MM.1S (cell line): Measurements from ENCODE around the gene FCN3.

Experiments
- DNase-seq: peaks from one replicate; pipeline ENCODE4 v3.0.0-alpha.2; 2015
- H2AFZ ChIP-seq: fragments of 300-600 bp; sonication (generic); 2 replicates; pipeline ENCODE4 v1.6.0; 2016; ENCODE audit warnings: antibody characterized with exemption, low read length
- H3F3A ChIP-seq: fragments of 300-600 bp; sonication (generic); 2 replicates; pipeline ENCODE4 v1.6.1; 2016; ENCODE audit warnings: mild to moderate bottlenecking, antibody characterized with exemption, low read length, moderate library complexity, mixed read lengths; ENCODE audit not compliant: insufficient read depth
- H3K27ac ChIP-seq: fragments of 300-600 bp; sonication (generic); 2 replicates; pipeline ENCODE4 v1.5.1; 2016; ENCODE audit warnings: mild to moderate bottlenecking, low read length
- H3K27me3 ChIP-seq: fragments of 300-600 bp; sonication (generic); replicated peaks from 2 replicates; pipeline ENCODE4 v1.6.0; 2016; ENCODE audit warnings: low read length; ENCODE audit not compliant: insufficient read depth
- H3K36me3 ChIP-seq: fragments of 300-600 bp; sonication (generic); replicated peaks from 2 replicates; pipeline ENCODE4 v1.6.1; 2016; ENCODE audit warnings: mild to moderate bottlenecking, low read length, mixed read lengths; ENCODE audit not compliant: insufficient read depth
- H3K4me1 ChIP-seq: fragments of 300-600 bp; sonication (generic); 2 replicates; pipeline ENCODE4 v1.6.1; 2016; ENCODE audit warnings: low read length, mixed read lengths
- H3K4me2 ChIP-seq: fragments of 300-600 bp; sonication (generic); 2 replicates; pipeline ENCODE4 v1.6.0; 2016; ENCODE audit warnings: low read depth, low read length
- H3K4me3 ChIP-seq: fragments of 300-600 bp; sonication (generic); 2 replicates; pipeline ENCODE4 v1.5.1; 2016; ENCODE audit warnings: low read length, mixed read lengths
- H3K79me2 ChIP-seq: fragments of 300-600 bp; sonication (generic); 2 replicates; pipeline ENCODE4 v1.6.1; 2016; ENCODE audit warnings: mixed run types, low read length, mixed read lengths
- H3K9ac ChIP-seq: fragments of 300-600 bp; sonication (generic); 2 replicates; pipeline ENCODE4 v1.6.1; 2016; ENCODE audit warnings: low read length, mixed read lengths
- H3K9me2 ChIP-seq: fragments of 300-600 bp; sonication (generic); replicated peaks from 2 replicates; pipeline ENCODE4 v1.6.1; 2016; ENCODE audit warnings: mild to moderate bottlenecking, low read length, mixed read lengths; ENCODE audit not compliant: insufficient read depth
- H3K9me3 ChIP-seq: fragments of 300-600 bp; sonication (generic); replicated peaks from 2 replicates; pipeline ENCODE4 v1.6.1; 2016; ENCODE audit warnings: mild to moderate bottlenecking, low read length, mixed read lengths; ENCODE audit not compliant: insufficient read depth
- H4K20me1 ChIP-seq: fragments of 300-600 bp; sonication (generic); 2 replicates; pipeline ENCODE4 v1.6.1; 2016; ENCODE audit warnings: mild to moderate bottlenecking, low read length, moderate library complexity, mixed read lengths; ENCODE audit not compliant: insufficient read depth
- CTCF ChIP-seq: fragments of 300-600 bp; sonication (generic); IDR thresholded peaks from 2 replicates; pipeline ENCODE4 v1.5.1; 2016; ENCODE audit warnings: antibody characterized with exemption, low read length, mixed read lengths
- EZH2 ChIP-seq: fragments of 300-600 bp; sonication (generic); optimal IDR thresholded peaks from 2 replicates; pipeline ENCODE3; 2017; ENCODE audit warnings: low read depth, mild to moderate bottlenecking, antibody characterized with exemption, low read length, mixed read lengths
- EZH2phosphoT487 ChIP-seq: fragments of 300-600 bp; sonication (generic); IDR thresholded peaks from 2 replicates; pipeline ENCODE4 v1.6.1; 2018; ENCODE audit warnings: antibody characterized with exemption, low read length

The FCN3 gene

GRCh38 chr1:27399251-27400025 is 24.8 kb upstream of the FCN3 start:
- no peak overlapping the region for H3K27ac ChIP-seq

GRCh38 chr1:27398405-27399149 is 24.0 kb upstream of the FCN3 start:
- Histone ChIP-seq H2AFZ (no peak overlapping the region), H3K27ac (no peak overlapping the region), H3K4me1 (no peaks in the 10 kb centered on the region)

More at GRCh38 chr1:27399251-27400025, 24.8 kb upstream of the FCN3 start:
- no peak for DNase-seq
- Histone ChIP-seq H3K4me2 (no peak overlapping the region), H3K9me2 (no peaks in the 10 kb centered on the region), H3K27me3 (no peaks in the 10 kb centered on the region), H3K79me2 (no peaks in the 10 kb centered on the region), H4K20me1 (no peaks in the 10 kb centered on the region), H3F3A (no peaks in the 10 kb centered on the region), H3K4me1 (no peaks in the 10 kb centered on the region), H3K36me3 (no peaks in the 10 kb centered on the region), H3K9me3 (no peaks in the 10 kb centered on the region), H2AFZ (no peak overlapping the region), H3K4me3 (no peak overlapping the region), H3K9ac (no peak overlapping the region)
- TF ChIP-seq EZH2 (no peak), EZH2phosphoT487 (no peak), CTCF (no peak)

GRCh38 chr1:27397749-27398148 is 23.1 kb upstream of the FCN3 start:
- no peaks in the 10 kb centered on the region for H3K36me3 ChIP-seq
- H3K27ac ChIP-seq = no peak overlapping the region
- H2AFZ ChIP-seq = no peak overlapping the region
- no peaks in the 10 kb centered on the region for H3K79me2 ChIP-seq
- H3K4me2 ChIP-seq = no peak overlapping the region
- no peaks in the 10 kb centered on the region for H3K4me1 ChIP-seq
- no peak for DNase-seq
- TF ChIP-seq EZH2 (no peak), CTCF (no peak), EZH2phosphoT487 (no peak)
- no peak overlapping the region for H3K9ac ChIP-seq
- H3K27me3 ChIP-seq = no peaks in the 10 kb centered on the region
- H3K9me3 ChIP-seq = no peaks in the 10 kb centered on the region
- H3K4me3 ChIP-seq = no peak overlapping the region
- no peaks in the 10 kb centered on the region for H3K9me2 ChIP-seq
- no peaks in the 10 kb centered on the region for H3F3A ChIP-seq
- no peaks in the 10 kb centered on the region for H4K20me1 ChIP-seq

More at GRCh38 chr1:27398405-27399149, 24.0 kb upstream of the FCN3 start:
- Histone ChIP-seq H3K79me2 (no peaks in the 10 kb centered on the region), H4K20me1 (no peaks in the 10 kb centered on the region), H3K9me3 (no peaks in the 10 kb centered on the region), H3F3A (no peaks in the 10 kb centered on the region), H3K9ac (no peak overlapping the region), H3K9me2 (no peaks in the 10 kb centered on the region), H3K4me2 (no peak overlapping the region), H3K27me3 (no peaks in the 10 kb centered on the region), H3K36me3 (no peaks in the 10 kb centered on the region), H3K4me3 (no peak overlapping the region)
- no peak for TF ChIP-seq EZH2phosphoT487
- no peak for TF ChIP-seq CTCF
- TF ChIP-seq EZH2 = no peak
- no peak for DNase-seq
